Measurements from ENCODE around the gene TFIP11.

Gene TFIP11

GRCh38 chr22:26502688-26503561, 9.3 kb downstream of the TFIP11 start:
- no peak overlapping the region for H3K4me3 ChIP-seq (ENCODE audit: low read length)
- no peak for TF ChIP-seq ZNF274 (IDR thresholded peaks at IDR 0.05; ENCODE audit: low read depth, low read length)

- TF ChIP-seq ZNF274 (IDR thresholded peaks at IDR 0.05; ENCODE audit: low read depth, low read length) = no peak
- H3K4me3 ChIP-seq (ENCODE audit: low read length) = no peak overlapping the region
Measured at GRCh38 chr22:26501996-26502395, 10.3 kb downstream of the TFIP11 start.

GRCh38 chr22:26499188-26499703, 13.0 kb downstream of the TFIP11 start:
- H3K4me3 ChIP-seq (ENCODE audit: low read length) = no peak overlapping the region
- TF ChIP-seq ZNF274 (IDR thresholded peaks at IDR 0.05; ENCODE audit: low read depth, low read length) = no peak

GRCh38 chr22:26496456-26496855, 15.8 kb downstream of the TFIP11 start:
- H3K4me3 ChIP-seq (ENCODE audit: low read length) = no peak overlapping the region
- TF ChIP-seq ZNF274 (IDR thresholded peaks at IDR 0.05; ENCODE audit: low read depth, low read length) = no peak

- no peak for TF ChIP-seq ZNF274 (IDR thresholded peaks at IDR 0.05; ENCODE audit: low read depth, low read length)
- no peak overlapping the region for H3K4me3 ChIP-seq (ENCODE audit: low read length)
Measured at GRCh38 chr22:26494506-26494905, 17.8 kb downstream of the TFIP11 start.

- H3K4me3 ChIP-seq (ENCODE audit: low read length) = no peak overlapping the region
- TF ChIP-seq ZNF274 (IDR thresholded peaks at IDR 0.05; ENCODE audit: low read depth, low read length) = no peak
Measured at GRCh38 chr22:26492220-26492619, 20.1 kb downstream of the TFIP11 start.

- no peak overlapping the region for H3K4me3 ChIP-seq (ENCODE audit: low read length)
- TF ChIP-seq ZNF274 (IDR thresholded peaks at IDR 0.05; ENCODE audit: low read depth, low read length) = no peak
Measured at GRCh38 chr22:26489447-26490036, 22.7 kb downstream of the TFIP11 start.

- no peak overlapping the region for H3K4me3 ChIP-seq (ENCODE audit: low read length)
- no peak for TF ChIP-seq ZNF274 (IDR thresholded peaks at IDR 0.05; ENCODE audit: low read depth, low read length)
Measured at GRCh38 chr22:26487996-26488395, 24.3 kb downstream of the TFIP11 start.

GRCh38 chr22:26486394-26486793, 25.9 kb downstream of the TFIP11 start:
- H3K4me3 ChIP-seq (ENCODE audit: low read length) = no peak overlapping the region
- no peak for TF ChIP-seq ZNF274 (IDR thresholded peaks at IDR 0.05; ENCODE audit: low read depth, low read length)

GRCh38 chr22:26485806-26486390, 26.4 kb downstream of the TFIP11 start:
- H3K4me3 ChIP-seq (ENCODE audit: low read length) = no peak overlapping the region
- no peak for TF ChIP-seq ZNF274 (IDR thresholded peaks at IDR 0.05; ENCODE audit: low read depth, low read length)

GRCh38 chr22:26485013-26485412, 27.3 kb downstream of the TFIP11 start:
- TF ChIP-seq ZNF274 (IDR thresholded peaks at IDR 0.05; ENCODE audit: low read depth, low read length) = no peak
- H3K4me3 ChIP-seq (ENCODE audit: low read length) = no peak overlapping the region; the same call in 1 of the 2 replicates

- no peak for TF ChIP-seq ZNF274 (IDR thresholded peaks at IDR 0.05; ENCODE audit: low read depth, low read length)
- peak overlapping the region; percentile 79 for H3K4me3 ChIP-seq (ENCODE audit: low read length)
Measured at GRCh38 chr22:26484360-26484706, 27.9 kb downstream of the TFIP11 start.

GRCh38 chr22:26483439-26484359, 28.6 kb downstream of the TFIP11 start, which contains the start of the genes HPS4 and SRRD:
Gene HPS4, minus strand, starts transcription at chr22:26483783. Its CDS starts 2,021 bp downstream, at chr22:26481762.
Gene SRRD, plus strand, starts transcription at chr22:26483877. Its CDS starts 14 bp downstream, at chr22:26483891.
- no peak for TF ChIP-seq ZNF274 (IDR thresholded peaks at IDR 0.05; ENCODE audit: low read depth, low read length)

GRCh38 chr22:26483043-26483438, 29.2 kb downstream of the TFIP11 start:
- no peak for TF ChIP-seq ZNF274 (IDR thresholded peaks at IDR 0.05; ENCODE audit: low read depth, low read length)
- H3K4me3 ChIP-seq (ENCODE audit: low read length) = peak overlapping the region; percentile 79

More at GRCh38 chr22:26483439-26484359, 28.6 kb downstream of the TFIP11 start, which contains the start of the genes HPS4 and SRRD:
- peak within 1 kb of the TSS; percentile 79 for H3K4me3 ChIP-seq (ENCODE audit: low read length)

All from GM08714 (cell line).